H1 (cell line): ENCODE data around the gene HDAC8. TPM values are rescaled to one million over a fixed set of nuclear protein-coding genes. Genes with fewer than 3 reads are reported as not detected.
A peak's percentile ranks its signal among the peaks of the same experiment; 100 is the strongest.

Source experiments
- CTCF ChIA-PET: fragments of 300-600 bp; sonication (Branson Sonifier 250); formaldehyde crosslinking; loops from one replicate; lab custom pipeline; 2021; ENCODE audit not compliant: partially characterized antibody; lab: Charles Lee
- POLR2A ChIA-PET: fragments of 300-600 bp; sonication (Branson Sonifier 250); formaldehyde crosslinking; loops from one replicate; lab custom pipeline; 2021; ENCODE audit warnings: inconsistent platforms; ENCODE audit not compliant: partially characterized antibody; lab: Charles Lee
- DNase-seq, 2 experiments: peaks; one replicate each; pipeline versions ENCODE4 v3.0.0 to v3.0.0-alpha.2; 2010 to 2022; ENCODE audit warnings: low spot score in 2 of 2, low read depth in 1 of 2, mixed read lengths in 1 of 2
- FAIRE-seq: peaks from 2 replicates; lab custom pipeline; 2011; peaks lifted over from hg19 to GRCh38; lab: Jason Lieb, UNC
- H2AFZ ChIP-seq: 2 replicates; pipeline ENCODE4 v1.8.1; 2012; ENCODE audit warnings: low read length, inconsistent platforms
- H2AK5ac ChIP-seq: 2 replicates; pipeline ENCODE4 v1.6.1; 2013; ENCODE audit warnings: low read depth, low read length
- H2BK120ac ChIP-seq: replicated peaks from 2 replicates; pipeline ENCODE3; 2013; ENCODE audit warnings: low read depth, low read length, inconsistent platforms
- H2BK12ac ChIP-seq: 2 replicates; pipeline ENCODE4 v1.6.1; 2013; ENCODE audit warnings: low read depth, low read length
- H2BK15ac ChIP-seq: 2 replicates; pipeline ENCODE4 v1.6.1; 2013; ENCODE audit warnings: low read length
- H2BK20ac ChIP-seq: 2 replicates; pipeline ENCODE4 v1.6.1; 2013; ENCODE audit warnings: low read length
- H2BK5ac ChIP-seq: 2 replicates; pipeline ENCODE4 v1.6.1; 2013; ENCODE audit warnings: low read depth, low read length
- H3K14ac ChIP-seq: 2 replicates; pipeline ENCODE4 v1.6.1; 2013; ENCODE audit warnings: inconsistent platforms; ENCODE audit not compliant: insufficient read length
- H3K18ac ChIP-seq: 2 replicates; pipeline ENCODE4 v1.6.1; 2013; ENCODE audit warnings: low read length; ENCODE audit errors: extremely low read depth
- H3K23ac ChIP-seq: 2 replicates; pipeline ENCODE4 v1.6.1; 2013; ENCODE audit warnings: inconsistent platforms; ENCODE audit not compliant: insufficient read length
- H3K23me2 ChIP-seq: 2 replicates; pipeline ENCODE4 v1.6.1; 2013; ENCODE audit warnings: low read depth, low read length
- H3K27ac ChIP-seq: 2 replicates; pipeline ENCODE4 v1.6.1; 2011; ENCODE audit warnings: low read depth, low read length, inconsistent platforms
- H3K27me3 ChIP-seq, 4 experiments: replicated peaks in 1 of 4; 1 replicate in 1 of 4; 2 replicates in 3 of 4; pipeline versions ENCODE4 v1.6.1 to v1.8.1; 2011 to 2013; ENCODE audit warnings: low read length in 3 of 4, mild to moderate bottlenecking in 3 of 4, inconsistent platforms in 2 of 4, mixed read lengths in 2 of 4, moderate library complexity in 1 of 4; ENCODE audit not compliant: control insufficient read depth in 3 of 4, insufficient read depth in 3 of 4; ENCODE audit errors: extremely low read depth in 1 of 4
- H3K36me3 ChIP-seq, 4 experiments: 2 replicates each; pipeline versions ENCODE4 v1.6.1 to v1.8.1; 2011 to 2013; ENCODE audit warnings: mild to moderate bottlenecking in 4 of 4, low read length in 3 of 4, moderate library complexity in 2 of 4, control low read depth in 1 of 4, inconsistent platforms in 1 of 4; ENCODE audit not compliant: insufficient read depth in 4 of 4, control insufficient read depth in 2 of 4
- H3K4ac ChIP-seq: replicated peaks from 2 replicates; pipeline ENCODE3; 2013; ENCODE audit warnings: low read length, low read depth, mixed read lengths, inconsistent platforms; ENCODE audit not compliant: insufficient read length
- H3K4me1 ChIP-seq, 4 experiments: replicated peaks in 1 of 4; 1 replicate in 1 of 4; 2 replicates in 3 of 4; pipeline versions ENCODE4 v1.6.1 to v1.8.1; 2011 to 2013; ENCODE audit warnings: low read length in 3 of 4, inconsistent platforms in 2 of 4, mixed read lengths in 1 of 4; ENCODE audit not compliant: insufficient read depth in 4 of 4, control insufficient read depth in 3 of 4
- H3K4me2 ChIP-seq, 2 experiments: 2 replicates each; pipeline versions ENCODE4 v1.6.1 to v1.8.1; 2011 to 2013; ENCODE audit warnings: low read depth in 2 of 2, low read length in 2 of 2, control low read depth in 1 of 2, inconsistent platforms in 1 of 2, mild to moderate bottlenecking in 1 of 2; ENCODE audit not compliant: insufficient read depth in 1 of 2
- H3K4me3 ChIP-seq, 4 experiments: fragments of 200-600, 300-600 bp in 1 of 4; sonication (generic), shearing (Covaris generic), sonication (Bioruptor Twin) in 1 of 4; 2 replicates each; pipeline versions ENCODE4 v1.5.1 to v1.8.1; 2011 to 2016; ENCODE audit warnings: low read length in 4 of 4, low read depth in 3 of 4, control low read depth in 2 of 4, inconsistent platforms in 2 of 4, mild to moderate bottlenecking in 2 of 4, mixed read lengths in 1 of 4, moderate library complexity in 1 of 4; ENCODE audit not compliant: insufficient read depth in 2 of 4; ENCODE audit errors: extremely low read depth in 1 of 4
- H3K56ac ChIP-seq: replicated peaks from 2 replicates; pipeline ENCODE3; 2013; ENCODE audit warnings: low read depth, mild to moderate bottlenecking, mixed read lengths, low read length, inconsistent platforms; ENCODE audit not compliant: insufficient read length
- H3K79me1 ChIP-seq: 2 replicates; pipeline ENCODE4 v1.6.1; 2013; ENCODE audit warnings: low read depth, low read length, control low read depth
- H3K79me2 ChIP-seq, 2 experiments: 2 replicates each; pipeline versions ENCODE4 v1.6.1 to v1.8.1; 2012 to 2013; ENCODE audit warnings: low read length in 2 of 2, mild to moderate bottlenecking in 2 of 2, inconsistent platforms in 1 of 2; ENCODE audit not compliant: insufficient read depth in 2 of 2, control insufficient read depth in 1 of 2
- H3K9ac ChIP-seq, 4 experiments: replicated peaks in 1 of 4; 1 replicate in 1 of 4; 2 replicates in 3 of 4; pipeline versions ENCODE4 v1.6.1 to v1.8.1; 2011 to 2013; ENCODE audit warnings: low read depth in 3 of 4, low read length in 3 of 4, control low read depth in 2 of 4, mild to moderate bottlenecking in 2 of 4, moderate library complexity in 2 of 4, inconsistent platforms in 1 of 4; ENCODE audit errors: extremely low read depth in 1 of 4
- H3K9me3 ChIP-seq, 2 experiments: 2 replicates each; pipeline versions ENCODE4 v1.6.1 to v1.8.1; 2012 to 2013; ENCODE audit warnings: mild to moderate bottlenecking in 2 of 2, moderate library complexity in 2 of 2, control low read depth in 1 of 2, inconsistent platforms in 1 of 2, low read depth in 1 of 2, low read length in 1 of 2, mixed read lengths in 1 of 2; ENCODE audit not compliant: insufficient read depth in 2 of 2
- H4K20me1 ChIP-seq, 2 experiments: replicated peaks in 1 of 2; 2 replicates each; pipeline versions ENCODE3 to v1.8.1; 2011 to 2013; ENCODE audit warnings: inconsistent platforms in 2 of 2, low read length in 2 of 2, mild to moderate bottlenecking in 1 of 2; ENCODE audit not compliant: insufficient read depth in 2 of 2, control insufficient read depth in 1 of 2
- H4K5ac ChIP-seq: 2 replicates; pipeline ENCODE4 v1.6.1; 2013; ENCODE audit warnings: low read length, low read depth, mixed read lengths, inconsistent platforms; ENCODE audit not compliant: insufficient read length
- H4K8ac ChIP-seq: 2 replicates; pipeline ENCODE4 v1.8.0; 2013; ENCODE audit warnings: mild to moderate bottlenecking, moderate library complexity, low read length, inconsistent platforms; ENCODE audit not compliant: insufficient read depth; ENCODE audit errors: extremely low read depth
- H4K91ac ChIP-seq: replicated peaks from 2 replicates; pipeline ENCODE3; 2013; ENCODE audit warnings: low read length, mixed read lengths, inconsistent platforms; ENCODE audit not compliant: insufficient read length
- MAX ChIP-seq: IDR thresholded peaks from 2 replicates; pipeline ENCODE4 v1.6.1; 2012; ENCODE audit warnings: inconsistent platforms
- SIN3A ChIP-seq, 2 experiments: IDR thresholded peaks in 1 of 2; conservative IDR thresholded peaks in 1 of 2; 2 replicates each; pipeline ENCODE4 v1.6.1; 2011 to 2012; ENCODE audit warnings: low read length in 2 of 2, improper control_type of control experiment in 1 of 2, low read depth in 1 of 2, mild to moderate bottlenecking in 1 of 2
- TAF1 ChIP-seq: IDR thresholded peaks from 2 replicates; pipeline ENCODE4 v1.6.1; 2011; ENCODE audit warnings: mild to moderate bottlenecking, low read depth, low read length
- WGBS, 2 experiments: shearing (Covaris generic) in 1 of 2; methylation state at CpG; one replicate each; pipeline versions ENCODE4 v1.1.6 to v1.1.7; 2013 to 2015; ENCODE audit warnings: low lambda C conversion rate in 2 of 2, mixed read lengths in 2 of 2, inconsistent platforms in 1 of 2, low coverage in 1 of 2, missing lambda C conversion rate in 1 of 2; ENCODE audit not compliant: insufficient replicate concordance in 2 of 2, insufficient coverage in 1 of 2, insufficient read length in 1 of 2; ENCODE audit errors: extremely low coverage in 1 of 2, missing lambda C conversion rate in 1 of 2; 5-methylcytosine and 5-hydroxymethylcytosine counted together
- polyA plus RNA-seq, 7 experiments: library from polyadenylated mRNA; depleted of rRNA in 3 of 7; stranded (reverse) in 5 of 7; unstranded in 2 of 7; fragments of >200 nt in 5 of 7; fragments of 200-250 nt in 2 of 7; gene quantifications; 1 replicate in 5 of 7; 2 replicates in 1 of 7; 4 replicates in 1 of 7; pipeline versions ENCODE4 v1.2.1 to v1.2.3, GENCODE V29; 2011 to 2013; ENCODE audit warnings: missing spikeins in 2 of 7, mixed read lengths in 2 of 7
- total RNA-seq: library from RNA; stranded (reverse); fragmentation: NEBNext Ultra II Directional; extraction: Animal tissue kit (Norgen Biotek cat#: 25700); gene quantifications from 2 replicates; pipeline ENCODE4 v1.2.1, GENCODE V29; 2021

The HDAC8 gene
- total and polyA plus RNA-seq, 2 of the 8 experiments (the other 6 are each of a cell fraction or from before 2014, with no cell fraction given), result 9.7 to 20.3 TPM

- Histone ChIP-seq H3K27ac (no peak overlapping the region), H2BK120ac (no peak overlapping the region), H3K27me3 (no peaks in the 10 kb centered on the region), H2AFZ (no peak overlapping the region), H2AK5ac (no peak overlapping the region), H3K9me3 (no peaks in the 10 kb centered on the region), H3K36me3 (no peaks in the 10 kb centered on the region), H4K5ac (no peak overlapping the region), H2BK5ac (no peak overlapping the region), H4K8ac (no peak overlapping the region), H2BK20ac (no peak overlapping the region), H4K91ac (no peak overlapping the region), H2BK12ac (no peak overlapping the region), H3K79me2 (no peaks in the 10 kb centered on the region), H3K79me1 (no peaks in the 10 kb centered on the region), H3K9ac (no peak overlapping the region), H3K4ac (no peak overlapping the region), H3K4me2 (no peak overlapping the region), H3K23me2 (no peaks in the 10 kb centered on the region), H4K20me1 (no peaks in the 10 kb centered on the region), H3K23ac (no peak overlapping the region), H3K4me3 (no peak overlapping the region), H2BK15ac (no peak overlapping the region), H3K14ac (no peak overlapping the region), H3K18ac (no peak overlapping the region), H3K4me1 (peaks cover 0 to 3% (median 1%) of the 10 kb centered on the region in 4 experiments; a peak in 1 of 7 replicates), H3K56ac (no peak overlapping the region)
- no peak for TF ChIP-seq MAX
- no peak for TF ChIP-seq TAF1
- peak; percentile 65 to 89; a peak in 2 of 4 replicates for TF ChIP-seq SIN3A (conservative IDR thresholded peaks at IDR 0.05 in 1 of 2, IDR thresholded peaks at IDR 0.05 in 1 of 2; ENCODE audit: low read depth in 1 of 2, low read length in 2 of 2)
- ChIA-PET CTCF (interaction anchor here (0.9 to 1.3 kb wide), 2 partner anchors 26 to 31 kb away, joined by 3 read pairs; no protein-coding TSS in a partner anchor), POLR2A (no interaction called here)
- DNase-seq, result no peak
- FAIRE-seq, result no peak
- 91% methylated on average over 3 of the region's 3 CpGs; no CpG with 5 or more reads in 1 of the 2 experiments for WGBS, 2 experiments
These were observed 242.5 kb downstream of the HDAC8 start for GRCh38 chrX:72330131-72330530.
